HL-60 (cell line): ENCODE measurements around the gene UBTF.

Experiments used
- CTCF ChIP-seq: IDR thresholded peaks from one replicate; pipeline ENCODE4 v1.5.1; 2011; ENCODE audit warnings: low read length, control low read depth, inconsistent platforms; ENCODE audit not compliant: insufficient read depth
- GABPA ChIP-seq: IDR thresholded peaks from 2 replicates; pipeline ENCODE4 v1.6.1; 2012; ENCODE audit warnings: low read depth
- POLR2AphosphoS5 ChIP-seq: IDR thresholded peaks from 2 replicates; pipeline ENCODE4 v1.6.1; 2012; ENCODE audit warnings: low read depth

- TF ChIP-seq CTCF (no peak), POLR2AphosphoS5 (no peak; the same call in 1 of the 2 replicates), GABPA (no peak)
These were observed 5.3 kb downstream of the UBTF start for GRCh38 chr17:44214230-44214494.
